Myocyte (in vitro differentiated cells): Measurements from ENCODE around the gene ASIC3. TPM values are rescaled to one million over a fixed set of nuclear protein-coding genes. Genes with fewer than 3 reads are reported as not detected.
A peak's percentile ranks its signal among the peaks of the same experiment; 100 is the strongest.

Experiments used
- DNase-seq: peaks from one replicate; pipeline ENCODE4 v3.0.0-alpha.2; 2012; ENCODE audit warnings: low read depth
- total RNA-seq: library from RNA; depleted of rRNA; stranded (reverse); fragments of >200 nt; gene quantifications from 2 replicates; pipeline ENCODE4 v1.2.3, GENCODE V29; 2014

ASIC3 gene
- total RNA-seq, 1 donor from 2014 or later: 5.5 TPM

GRCh38 chr7:151056666-151057505 lies 8.6 kb downstream of the ASIC3 start:
- no peak for DNase-seq

GRCh38 chr7:151057506-151057988 lies 9.2 kb downstream of the ASIC3 start, which contains the start of gene CDK5:
CDK5 (minus strand) TSS chr7:151057897; CDS start chr7:151057848, 49 bp downstream.
- DNase-seq: no peak

- peak; percentile 100 for DNase-seq
Measured at GRCh38 chr7:151057989-151058780, 9.9 kb downstream of the ASIC3 start.

- DNase-seq: peak; percentile 97
Measured at GRCh38 chr7:151058781-151059366, 10.5 kb downstream of the ASIC3 start.

GRCh38 chr7:151059367-151060112 lies 11.2 kb downstream of the ASIC3 start, which contains the start of gene SLC4A2:
SLC4A2 (plus strand) TSS chr7:151059589; CDS start chr7:151061988, 2,399 bp downstream.
- DNase-seq: peak; percentile 92

GRCh38 chr7:151060113-151060415 lies 11.7 kb downstream of the ASIC3 start:
- no peak for DNase-seq

GRCh38 chr7:151060416-151061212 lies 12.3 kb downstream of the ASIC3 start:
- peak; percentile 95 for DNase-seq

GRCh38 chr7:151061213-151062110 lies 13.1 kb downstream of the ASIC3 start:
- no peak for DNase-seq

GRCh38 chr7:151062111-151062398 lies 13.7 kb downstream of the ASIC3 start:
- no peak for DNase-seq

GRCh38 chr7:151062399-151063211 lies 14.3 kb downstream of the ASIC3 start:
- DNase-seq: peak; percentile 89

- DNase-seq: peak; percentile 96
Measured at GRCh38 chr7:151063212-151063561, 14.9 kb downstream of the ASIC3 start.

GRCh38 chr7:151064454-151064853 lies 16.1 kb downstream of the ASIC3 start:
- DNase-seq: no peak

- no peak for DNase-seq
Measured at GRCh38 chr7:151064993-151065392, 16.7 kb downstream of the ASIC3 start.

- DNase-seq: no peak
Measured at GRCh38 chr7:151065516-151065915, 17.2 kb downstream of the ASIC3 start.

GRCh38 chr7:151066273-151066974 lies 18.1 kb downstream of the ASIC3 start:
- no peak for DNase-seq

GRCh38 chr7:151068069-151068773 lies 19.9 kb downstream of the ASIC3 start:
- DNase-seq: peak; percentile 99
